HuH-7 (cell line): Measurements from ENCODE around the gene CARD10.

ENCODE experiments used
- DNase-seq: peaks from one replicate; pipeline ENCODE4 v3.0.0; 2011; ENCODE audit warnings: low spot score

CARD10 gene

GRCh38 chr22:37519268-37520195 is at the start of gene CARD10:
Gene CARD10 (minus strand): TSS chr22:37519415. CDS start chr22:37519200, 215 bp downstream.
- peak; percentile 77 for DNase-seq

GRCh38 chr22:37568448-37569008 is 49.3 kb upstream of the CARD10 start:
- no peak for DNase-seq

GRCh38 chr22:37568012-37568411 is 48.8 kb upstream of the CARD10 start:
- no peak for DNase-seq

- DNase-seq = peak; percentile 88
Measured at GRCh38 chr22:37566903-37567798, 47.9 kb upstream of the CARD10 start.

GRCh38 chr22:37566329-37566837 is 47.2 kb upstream of the CARD10 start:
- DNase-seq = no peak

GRCh38 chr22:37565830-37566229 is 46.6 kb upstream of the CARD10 start:
- no peak for DNase-seq

GRCh38 chr22:37564111-37564711 is 45.0 kb upstream of the CARD10 start:
- DNase-seq = no peak

GRCh38 chr22:37563153-37564081 is 44.2 kb upstream of the CARD10 start:
- DNase-seq = no peak

GRCh38 chr22:37562049-37562875 is 43.0 kb upstream of the CARD10 start:
- no peak for DNase-seq

GRCh38 chr22:37561212-37562048 is 42.2 kb upstream of the CARD10 start:
- peak; percentile 96 for DNase-seq

GRCh38 chr22:37560608-37561211 is 41.5 kb upstream of the CARD10 start:
- no peak for DNase-seq

- DNase-seq = no peak
Measured at GRCh38 chr22:37559901-37560607, 40.8 kb upstream of the CARD10 start, which contains the start of gene CDC42EP1. Gene CDC42EP1 (plus strand): TSS chr22:37560480. CDS start chr22:37566350, 5,870 bp downstream.

GRCh38 chr22:37559521-37559900 is 40.3 kb upstream of the CARD10 start:
- no peak for DNase-seq

- DNase-seq = no peak
Measured at GRCh38 chr22:37558815-37559214, 39.6 kb upstream of the CARD10 start.

GRCh38 chr22:37557321-37558001 is 38.2 kb upstream of the CARD10 start:
- no peak for DNase-seq

GRCh38 chr22:37556710-37557109 is 37.5 kb upstream of the CARD10 start:
- DNase-seq = no peak

GRCh38 chr22:37555029-37555428 is 35.8 kb upstream of the CARD10 start:
- DNase-seq = no peak
